ENCODE results near the gene ACTN1. TPM values are rescaled to one million over a fixed set of nuclear protein-coding genes. Genes with fewer than 3 reads are reported as not detected.

Gene ACTN1
- total RNA-seq, 2 experiments from 2014 or later: 171 to 177 TPM

DNA sequence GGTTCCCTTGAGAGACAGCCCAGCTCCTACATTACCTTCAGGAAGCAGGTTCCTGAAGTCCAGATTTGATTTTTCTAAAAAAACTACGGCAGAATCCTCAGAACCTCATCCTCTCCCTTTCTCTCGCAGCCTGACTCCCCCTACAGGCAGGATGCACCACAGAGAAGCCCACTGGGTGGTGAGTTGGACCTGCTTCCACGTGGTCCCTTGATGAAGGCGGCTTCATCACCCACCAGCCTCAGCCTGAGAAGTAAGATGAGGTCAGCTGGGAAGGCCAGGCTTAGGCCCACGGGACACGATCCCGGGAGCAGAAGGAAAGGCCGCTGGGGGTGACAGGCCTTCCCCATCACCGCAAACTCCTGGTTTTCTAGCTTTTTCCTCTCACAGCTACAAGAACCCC lies 83.0 kb downstream of the ACTN1 start:
- no peak for DNase-seq
- H3K4me3 Mint-ChIP-seq: no peak overlapping the region

GRCh38 chr14:68894802-68895703 lies 84.0 kb downstream of the ACTN1 start:
- no peak for DNase-seq
- Mint-ChIP-seq H3K27me3 (peaks cover 6% of the 10 kb centered on the region), H3K4me3 (no peak overlapping the region), H3K4me1 (peaks cover 28% of the 10 kb centered on the region), H3K27ac (peak overlapping the region; percentile 5), H3K9me3 (no peaks in the 10 kb centered on the region), H3K36me3 (peaks cover 40% of the 10 kb centered on the region)

More for the DNA sequence above, 83.0 kb downstream of the ACTN1 start:
- no peaks in the 10 kb centered on the region for H3K9me3 Mint-ChIP-seq
- H3K4me1 Mint-ChIP-seq: peaks cover 36% of the 10 kb centered on the region
- H3K36me3 Mint-ChIP-seq: peaks cover 42% of the 10 kb centered on the region
- peaks cover 6% of the 10 kb centered on the region for H3K27me3 Mint-ChIP-seq
- peak overlapping the region; percentile 13 for H3K27ac Mint-ChIP-seq

DNA sequence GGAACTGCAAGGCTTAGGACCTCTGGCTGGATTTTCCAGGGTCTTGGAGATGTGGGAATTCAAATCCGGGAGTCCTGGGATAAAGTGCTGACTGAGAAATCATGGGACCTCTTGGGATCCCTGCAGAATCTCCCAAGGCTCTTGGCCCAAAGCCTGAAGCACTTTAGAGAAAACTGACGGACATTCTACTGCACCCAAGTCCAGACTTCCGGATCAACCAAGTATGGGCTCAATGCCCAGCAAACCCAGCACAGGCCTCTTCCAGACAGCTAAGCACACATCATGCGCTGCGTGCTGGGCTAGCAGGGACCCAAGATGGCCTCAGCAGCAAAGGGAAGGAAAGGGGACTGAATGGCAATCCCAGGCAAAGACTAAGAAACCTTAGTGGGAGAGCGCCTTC lies 85.0 kb downstream of the ACTN1 start:
- no peak for DNase-seq
- Mint-ChIP-seq H3K9me3 (no peaks in the 10 kb centered on the region), H3K4me3 (no peak overlapping the region), H3K27ac (no peak overlapping the region), H3K4me1 (peaks cover 20% of the 10 kb centered on the region), H3K27me3 (peaks cover 6% of the 10 kb centered on the region), H3K36me3 (peaks cover 34% of the 10 kb centered on the region)

DNA sequence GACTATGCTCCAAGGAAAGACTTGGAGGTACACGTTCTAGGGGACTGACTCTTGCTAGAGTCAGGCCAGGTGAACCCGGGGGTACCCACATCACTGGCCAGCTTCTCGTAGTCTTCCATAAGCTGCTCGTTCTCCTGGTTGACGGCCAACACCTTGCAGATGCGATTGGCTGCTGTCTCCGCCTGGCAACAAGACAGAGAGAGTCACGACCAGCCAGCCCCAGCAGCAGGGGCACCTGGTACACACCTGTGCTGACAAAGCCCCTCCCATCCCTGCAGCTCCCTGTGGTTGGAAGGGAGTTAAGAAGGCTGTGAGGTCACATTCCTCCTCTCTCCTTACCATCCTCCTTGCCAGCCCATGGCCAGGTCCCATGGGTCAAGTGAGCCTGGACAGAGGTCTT lies 85.5 kb downstream of the ACTN1 start:
- Mint-ChIP-seq H3K9me3 (no peaks in the 10 kb centered on the region), H3K4me1 (peaks cover 16% of the 10 kb centered on the region), H3K36me3 (peaks cover 34% of the 10 kb centered on the region), H3K4me3 (no peak overlapping the region), H3K27me3 (peaks cover under 1% of the 10 kb centered on the region), H3K27ac (no peak overlapping the region)
- no peak for DNase-seq

DNA sequence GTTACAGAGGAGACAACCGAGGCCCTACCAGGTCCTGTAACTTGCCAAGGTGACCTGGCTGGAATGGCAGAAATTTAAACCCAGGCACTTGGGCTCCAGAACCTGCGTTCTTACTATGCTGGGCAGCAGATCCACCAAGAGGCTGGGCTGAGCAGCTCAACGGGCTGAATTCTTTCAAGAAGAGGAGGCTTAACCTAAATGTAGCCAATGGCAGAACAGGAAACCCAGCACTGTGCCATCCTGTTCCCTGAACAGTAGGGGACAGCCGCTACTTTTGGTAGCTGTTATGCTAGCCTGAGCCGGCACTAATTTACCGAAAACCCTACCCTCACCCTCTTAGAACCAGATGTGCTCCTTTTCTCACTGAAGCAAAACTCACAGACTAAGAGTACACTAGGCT lies 86.1 kb downstream of the ACTN1 start:
- Mint-ChIP-seq H3K27me3 (no peaks in the 10 kb centered on the region), H3K36me3 (peaks cover 30% of the 10 kb centered on the region), H3K4me1 (peaks cover 12% of the 10 kb centered on the region)

GRCh38 chr14:68891851-68892660 lies 87.0 kb downstream of the ACTN1 start:
- Mint-ChIP-seq H3K4me3 (no peak overlapping the region), H3K4me1 (peaks cover 9% of the 10 kb centered on the region), H3K27me3 (no peaks in the 10 kb centered on the region), H3K36me3 (peaks cover 26% of the 10 kb centered on the region), H3K27ac (no peak overlapping the region), H3K9me3 (no peaks in the 10 kb centered on the region)
- DNase-seq: no peak

More for the DNA sequence above, 86.1 kb downstream of the ACTN1 start:
- Mint-ChIP-seq H3K9me3 (no peaks in the 10 kb centered on the region), H3K4me3 (no peak overlapping the region), H3K27ac (no peak overlapping the region)
- no peak for DNase-seq

DNA sequence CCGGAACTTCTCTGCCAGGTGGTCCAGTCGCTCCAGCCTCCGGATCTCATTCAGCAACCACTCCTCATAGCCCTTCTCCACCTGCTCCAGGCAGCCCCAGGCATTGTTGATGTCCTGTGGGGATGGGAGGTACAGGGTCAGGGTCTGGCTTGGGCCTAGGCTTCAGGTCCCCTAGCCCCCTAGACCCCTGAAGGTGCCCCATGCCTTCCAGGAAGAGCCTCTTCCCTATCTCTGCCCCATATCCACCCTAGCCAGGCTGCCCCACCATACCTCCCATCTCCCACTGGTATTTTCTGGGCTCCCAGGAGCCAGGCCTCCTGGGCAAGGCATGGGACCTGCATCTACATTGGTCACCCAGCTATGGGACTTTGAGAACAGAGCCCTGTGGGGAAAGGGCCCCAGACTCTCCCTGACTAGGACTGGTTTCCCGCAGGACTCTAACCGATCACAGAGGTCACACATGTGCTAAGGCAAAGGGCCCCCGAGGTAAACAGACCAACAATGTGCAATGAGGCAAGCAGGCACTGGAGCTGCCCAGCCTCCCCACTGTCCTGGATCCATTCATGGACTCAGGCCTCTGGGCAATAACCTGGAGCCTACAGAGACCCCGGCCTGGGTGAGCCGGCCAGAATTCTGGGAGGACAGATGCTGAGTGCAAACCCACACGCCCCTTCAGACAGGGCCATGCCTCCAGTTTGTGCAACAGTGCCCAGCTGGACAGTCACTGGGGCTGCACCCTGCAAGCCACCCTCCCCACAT lies 88.8 kb downstream of the ACTN1 start:
- Mint-ChIP-seq H3K27ac (peak overlapping the region; percentile 26), H3K36me3 (peaks cover 28% of the 10 kb centered on the region), H3K9me3 (no peaks in the 10 kb centered on the region)

GRCh38 chr14:68888883-68889282 lies 90.2 kb downstream of the ACTN1 start:
- Mint-ChIP-seq H3K36me3 (peaks cover 21% of the 10 kb centered on the region), H3K9me3 (no peaks in the 10 kb centered on the region), H3K4me3 (no peak overlapping the region), H3K27ac (no peak overlapping the region), H3K4me1 (no peaks in the 10 kb centered on the region), H3K27me3 (no peaks in the 10 kb centered on the region)
- no peak for DNase-seq

More for the DNA sequence above, 88.8 kb downstream of the ACTN1 start:
- DNase-seq: no peak
- Mint-ChIP-seq H3K27me3 (no peaks in the 10 kb centered on the region), H3K4me3 (no peak overlapping the region), H3K4me1 (peaks cover 6% of the 10 kb centered on the region)

GRCh38 chr14:68888025-68888850 lies 90.9 kb downstream of the ACTN1 start:
- Mint-ChIP-seq H3K9me3 (no peaks in the 10 kb centered on the region), H3K27me3 (no peaks in the 10 kb centered on the region), H3K4me3 (no peak overlapping the region), H3K4me1 (no peaks in the 10 kb centered on the region), H3K36me3 (peaks cover 21% of the 10 kb centered on the region), H3K27ac (no peak overlapping the region)
- no peak for DNase-seq

DNA sequence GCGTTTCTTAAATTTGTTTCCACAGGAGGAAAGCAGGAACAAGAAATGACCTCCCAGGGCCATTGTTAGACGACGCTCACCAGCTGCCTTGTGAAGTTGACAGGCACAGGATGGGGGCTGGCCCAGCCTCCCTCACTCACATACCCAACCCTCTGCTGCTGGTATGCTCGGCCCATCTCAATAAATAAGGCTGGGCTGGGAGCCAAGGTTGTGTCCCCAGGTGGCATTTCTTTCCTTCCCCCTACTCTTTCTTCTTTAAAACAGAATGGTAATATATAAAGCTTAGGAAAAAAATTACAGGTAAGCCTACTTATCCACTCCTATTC lies 93.0 kb downstream of the ACTN1 start:
- H3K27me3 Mint-ChIP-seq: no peaks in the 10 kb centered on the region
- no peak overlapping the region for H3K4me3 Mint-ChIP-seq
- H3K27ac Mint-ChIP-seq: no peak overlapping the region
- H3K9me3 Mint-ChIP-seq: no peaks in the 10 kb centered on the region
- peaks cover 28% of the 10 kb centered on the region for H3K36me3 Mint-ChIP-seq
- no peaks in the 10 kb centered on the region for H3K4me1 Mint-ChIP-seq
- no peak for DNase-seq

DNA sequence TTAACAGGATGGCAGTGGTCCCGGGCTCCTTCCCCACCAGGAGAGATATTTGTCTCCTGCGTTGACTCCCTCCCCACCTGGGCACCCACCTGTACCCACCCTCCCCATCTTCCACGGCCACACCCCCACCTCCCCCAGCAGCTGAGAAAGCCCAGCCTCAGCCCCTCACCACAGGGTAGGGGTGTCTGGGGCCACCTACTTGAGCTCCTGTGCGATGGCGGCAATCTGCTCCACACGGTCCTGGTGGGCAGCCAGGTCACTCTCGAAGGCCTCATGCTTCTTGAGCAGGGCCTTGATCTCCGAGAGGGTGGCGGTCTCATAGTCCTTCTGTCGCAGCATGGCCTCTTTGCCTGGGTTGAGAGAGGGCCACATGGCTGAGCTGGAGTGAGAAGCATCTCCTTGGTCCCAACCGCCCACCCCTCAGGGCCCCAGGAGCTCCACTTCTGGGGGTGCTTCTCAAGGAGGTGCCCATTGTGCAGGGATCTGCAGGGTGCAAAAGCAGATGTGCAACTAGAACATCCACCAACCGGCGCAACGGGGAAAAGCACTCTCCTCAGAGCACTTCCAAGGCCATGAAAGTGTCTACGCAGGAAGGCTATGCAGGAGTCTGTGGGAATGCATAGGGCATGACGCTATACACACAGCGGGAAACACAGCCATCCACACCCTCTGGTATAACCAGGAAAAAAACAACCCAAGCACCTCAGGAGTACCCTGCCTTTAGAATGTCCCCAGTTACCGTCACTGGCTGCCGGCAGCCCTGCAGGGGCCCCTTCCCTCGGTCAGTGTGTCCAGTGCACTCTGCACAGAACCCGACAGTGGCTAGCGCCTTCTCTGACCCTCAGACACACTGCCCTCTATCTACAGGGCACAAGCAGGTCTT lies 93.6 kb downstream of the ACTN1 start:
- no peak for DNase-seq
- Mint-ChIP-seq H3K36me3 (peaks cover 27% of the 10 kb centered on the region), H3K4me1 (no peaks in the 10 kb centered on the region), H3K4me3 (no peak overlapping the region), H3K9me3 (no peaks in the 10 kb centered on the region), H3K27ac (no peak overlapping the region), H3K27me3 (no peaks in the 10 kb centered on the region)

DNA sequence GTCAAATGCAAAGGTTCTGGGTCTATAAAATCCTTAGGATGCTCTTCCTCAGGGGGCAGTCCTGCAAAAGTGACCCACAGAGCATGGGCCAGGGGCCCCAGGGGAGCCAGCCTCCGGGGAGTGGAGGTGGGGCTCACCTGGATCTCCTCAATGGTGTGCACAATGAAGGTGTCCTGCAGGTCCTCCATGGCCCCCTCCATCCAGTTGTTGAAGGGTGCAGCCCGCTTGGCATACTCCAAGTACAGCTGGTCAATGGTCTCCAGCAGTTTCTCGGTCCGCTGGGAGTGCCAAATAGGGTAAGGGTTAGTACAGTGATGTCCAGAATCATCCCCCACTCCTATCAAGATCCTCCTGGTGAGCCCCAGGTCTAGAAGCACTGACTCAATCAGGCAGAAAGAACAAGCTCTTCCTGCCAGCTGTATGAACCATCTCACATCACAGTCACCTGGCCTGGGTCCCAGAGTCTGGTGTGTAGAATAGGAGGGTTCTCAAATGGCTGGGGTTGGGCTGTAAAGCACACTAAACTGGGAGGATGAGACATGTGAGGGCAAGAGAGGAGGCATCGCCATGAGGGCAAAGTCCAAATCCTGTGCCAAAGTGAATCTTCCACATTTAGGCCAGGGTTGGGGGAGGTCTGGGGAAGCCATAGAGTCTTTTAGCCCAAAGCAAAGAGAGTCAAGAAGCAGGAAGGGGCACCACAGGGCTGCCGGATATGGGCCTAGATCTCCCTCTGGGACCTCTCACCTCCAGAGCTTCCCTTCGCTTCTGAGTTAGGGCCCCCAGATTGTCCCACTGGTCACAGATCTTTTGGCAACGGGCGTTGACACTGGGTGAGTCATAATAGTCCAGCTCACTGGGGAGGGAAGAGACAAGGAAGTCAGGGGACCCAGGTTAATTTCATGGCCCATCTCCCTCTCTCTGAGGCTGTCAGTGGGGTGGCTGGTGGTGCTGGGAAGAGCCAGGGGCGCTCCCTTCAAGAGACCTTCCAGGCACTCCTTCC lies 94.8 kb downstream of the ACTN1 start:
- Mint-ChIP-seq H3K9me3 (no peaks in the 10 kb centered on the region), H3K27me3 (no peaks in the 10 kb centered on the region), H3K36me3 (peaks cover 27% of the 10 kb centered on the region), H3K4me3 (no peak overlapping the region), H3K4me1 (no peaks in the 10 kb centered on the region), H3K27ac (no peak overlapping the region)
- DNase-seq: no peak

- Mint-ChIP-seq H3K9me3 (no peaks in the 10 kb centered on the region), H3K4me1 (no peaks in the 10 kb centered on the region), H3K27ac (no peak overlapping the region), H3K4me3 (no peak overlapping the region), H3K36me3 (peaks cover 27% of the 10 kb centered on the region), H3K27me3 (no peaks in the 10 kb centered on the region)
- DNase-seq: no peak
Measured at GRCh38 chr14:68882235-68882634, 96.9 kb downstream of the ACTN1 start.

All from activated naive CD8-positive, alpha-beta T cell treated with anti-CD3 and anti-CD28 coated beads for 36 hours (primary cell).